Prostate gland (tissue), 2 donors: ENCODE data around the gene COG5. TPM values are rescaled to one million over a fixed set of nuclear protein-coding genes. Genes with fewer than 3 reads are reported as not detected.

ENCODE experiments used
- DNase-seq: peaks from one replicate; pipeline ENCODE4 v3.0.0-alpha.2; 2019; ENCODE audit warnings: low spot score
- H3K27ac ChIP-seq, 2 donors: fragments of 200-600 bp; sonication (generic); 2 replicates each; pipeline ENCODE4 v1.5.1; 2017 to 2019
- H3K27me3 ChIP-seq: fragments of 200-600 bp; sonication (generic); replicated peaks from 2 replicates; pipeline ENCODE4 v1.5.1; 2019; ENCODE audit not compliant: insufficient read depth
- H3K36me3 ChIP-seq, 2 donors: fragments of 200-600 bp; sonication (generic); 1 replicate in 1 of 2; 2 replicates in 1 of 2; pipeline versions ENCODE4 v1.5.1 to v1.8.1; 2017 to 2019
- H3K4me1 ChIP-seq: fragments of 200-600 bp; sonication (generic); replicated peaks from 2 replicates; pipeline ENCODE4 v1.5.1; 2019
- H3K4me3 ChIP-seq, 2 donors: fragments of 200-600 bp; sonication (generic); 2 replicates each; pipeline ENCODE4 v1.5.1; 2017 to 2019
- H3K9me3 ChIP-seq: fragments of 200-600 bp; sonication (generic); 2 replicates; pipeline ENCODE4 v1.5.1; 2017
- CTCF ChIP-seq, 4 experiments: fragments of 200-600 bp in 2 of 4; fragments of 450-650 bp in 2 of 4; sonication (generic) in 2 of 4; IDR thresholded peaks; 1 replicate in 3 of 4; 2 replicates in 1 of 4; pipeline ENCODE4 v1.5.1; 2016 to 2019; ENCODE audit warnings: antibody characterized with exemption in 4 of 4, mild to moderate bottlenecking in 2 of 4, moderate library complexity in 2 of 4
- POLR2A ChIP-seq: fragments of 450-650 bp; IDR thresholded peaks from one replicate; pipeline ENCODE4 v1.6.1; 2016; ENCODE audit warnings: antibody characterized with exemption, mild to moderate bottlenecking
- POLR2AphosphoS5 ChIP-seq: sonication (generic); formaldehyde crosslinking; IDR thresholded peaks from one replicate; pipeline ENCODE4 v1.6.1; 2017; ENCODE audit warnings: antibody characterized with exemption
- WGBS: methylation state at CpG from one replicate; pipeline ENCODE4 v1.1.5; 2018; 5-methylcytosine and 5-hydroxymethylcytosine counted together
- intact Hi-C: fragments of 100-400 bp; cut with DNase I; formaldehyde crosslinking; loops from one replicate; pipeline ENCODE4 v1.14.2; 2022
- total RNA-seq, 2 donors: library from RNA; depleted of rRNA; stranded (reverse); fragments of >200 nt; gene quantifications; one replicate each; pipeline ENCODE4 v1.1.0, GENCODE V29; 2016

COG5 gene
- total RNA-seq, 2 donors from 2014 or later = 35.1 to 86.4 TPM

- TF ChIP-seq POLR2A = no peak
- no peak for TF ChIP-seq CTCF (IDR thresholded peaks at IDR 0.05)
- TF ChIP-seq POLR2AphosphoS5 = no peak
- H3K27ac ChIP-seq = no peak overlapping the region
- H3K9me3 ChIP-seq = no peaks in the 10 kb centered on the region
- no peaks in the 10 kb centered on the region for H3K4me1 ChIP-seq
- 92% methylated on average over 1 of the region's 1 CpG for WGBS
- no peak for DNase-seq
- H3K36me3 ChIP-seq = no peaks in the 10 kb centered on the region
- intact Hi-C loops = no loop called here
- H3K4me3 ChIP-seq = no peak overlapping the region
- H3K27me3 ChIP-seq = no peaks in the 10 kb centered on the region
Measured at GRCh38 chr7:107338080-107338479, 225.6 kb downstream of the COG5 start.

- TF ChIP-seq POLR2AphosphoS5 (no peak), CTCF (IDR thresholded peaks at IDR 0.05) (no peak), POLR2A (no peak)
- Histone ChIP-seq H3K9me3 (no peaks in the 10 kb centered on the region), H3K4me1 (no peaks in the 10 kb centered on the region), H3K4me3 (no peak overlapping the region), H3K36me3 (no peaks in the 10 kb centered on the region), H3K27ac (no peak overlapping the region), H3K27me3 (no peaks in the 10 kb centered on the region)
- 57% methylated on average over 4 of the region's 4 CpGs for WGBS
- DNase-seq = no peak
- intact Hi-C loops = no loop called here
Measured at GRCh38 chr7:107332488-107333269, 231.0 kb downstream of the COG5 start.

GRCh38 chr7:107330478-107330877 is 233.2 kb downstream of the COG5 start:
- no peaks in the 10 kb centered on the region for H3K36me3 ChIP-seq
- TF ChIP-seq POLR2A (no peak), CTCF (IDR thresholded peaks at IDR 0.05) (no peak), POLR2AphosphoS5 (no peak)
- H3K4me3 ChIP-seq = no peak overlapping the region
- H3K4me1 ChIP-seq = no peaks in the 10 kb centered on the region
- H3K9me3 ChIP-seq = no peaks in the 10 kb centered on the region
- no peak for DNase-seq
- intact Hi-C loops = no loop called here
- H3K27ac ChIP-seq = no peak overlapping the region
- no peaks in the 10 kb centered on the region for H3K27me3 ChIP-seq

- Histone ChIP-seq H3K27ac (no peak overlapping the region), H3K9me3 (no peaks in the 10 kb centered on the region), H3K4me3 (no peak overlapping the region), H3K36me3 (no peaks in the 10 kb centered on the region), H3K4me1 (no peaks in the 10 kb centered on the region), H3K27me3 (no peaks in the 10 kb centered on the region)
- no peak for DNase-seq
- no peak for TF ChIP-seq POLR2A
- intact Hi-C loops = no loop called here
Measured at GRCh38 chr7:107327986-107328569, 235.6 kb downstream of the COG5 start.

- Histone ChIP-seq H3K4me1 (no peaks in the 10 kb centered on the region), H3K27me3 (no peaks in the 10 kb centered on the region), H3K27ac (no peak overlapping the region), H3K9me3 (no peaks in the 10 kb centered on the region), H3K4me3 (no peak overlapping the region), H3K36me3 (no peaks in the 10 kb centered on the region)
- DNase-seq = no peak
- intact Hi-C loops = no loop called here
- TF ChIP-seq CTCF (IDR thresholded peaks at IDR 0.05) (no peak), POLR2AphosphoS5 (no peak)
- 87% methylated on average over 3 of the region's 3 CpGs for WGBS
Measured at GRCh38 chr7:107326061-107326460, 237.7 kb downstream of the COG5 start.
